ENCODE data around the gene CDH16. TPM values are rescaled to one million over a fixed set of nuclear protein-coding genes. Genes with fewer than 3 reads are reported as not detected.

The CDH16 gene
- total and polyA plus RNA-seq, 2 donors (not counting 1 experiment from before 2014, with no cell fraction given), result not detected

- H3K9ac ChIP-seq (ENCODE audit: insufficient read depth, low read length), result no peak overlapping the region
- H4K20me1 ChIP-seq (ENCODE audit: control insufficient read depth, extremely low read depth, insufficient read depth, low read length), result no peaks in the 10 kb centered on the region
- peaks cover 2% of the 10 kb centered on the region for H3K27me3 ChIP-seq (ENCODE audit: control insufficient read depth, insufficient read depth, low read length)
- H3K4me3 ChIP-seq (replicated peaks in 1 of 4; ENCODE audit: control extremely low read depth in 1 of 4, insufficient read depth in 1 of 4, low read depth in 3 of 4, low read length in 4 of 4), result peak overlapping the region in 2 of 4 experiments; percentile 13 to 67
- TF ChIP-seq CTCF (conservative IDR thresholded peaks at IDR 0.05 in 1 of 2, IDR thresholded peaks at IDR 0.05 in 1 of 2; ENCODE audit: low read depth in 1 of 2, low read length in 2 of 2), result no peak
- no peak for TF ChIP-seq EZH2 (IDR thresholded peaks at IDR 0.05; ENCODE audit: low read length, missing control alignments)
- no peak overlapping the region for H2AFZ ChIP-seq (ENCODE audit: low read length)
- peak overlapping the region; percentile 21 for H3K4me2 ChIP-seq (ENCODE audit: extremely low read depth, insufficient read depth, low read length)
- H3K9me3 ChIP-seq (ENCODE audit: control insufficient read depth, insufficient read depth, low read depth, low read length), result no peaks in the 10 kb centered on the region
- H3K4me1 ChIP-seq (ENCODE audit: control insufficient read depth, extremely low read depth, insufficient read depth, low read length), result peaks cover 32% of the 10 kb centered on the region
- no peaks in the 10 kb centered on the region for H3K79me2 ChIP-seq (ENCODE audit: control insufficient read depth, insufficient read depth, low read length)
- DNase-seq (ENCODE audit: low read depth in 2 of 2), result peak in 1 of 2 donors; percentile 51
- no peak overlapping the region for H3K27ac ChIP-seq (ENCODE audit: insufficient read depth, low read length)
- H3K36me3 ChIP-seq (ENCODE audit: control insufficient read depth, insufficient read depth, low read length), result peaks cover 3% of the 10 kb centered on the region
These were observed 4.6 kb upstream of the CDH16 start for GRCh38 chr16:66923247-66923731.

GRCh38 chr16:66921729-66922450 lies 3.2 kb upstream of the CDH16 start:
- H3K4me1 ChIP-seq (ENCODE audit: control insufficient read depth, extremely low read depth, insufficient read depth, low read length), result peaks cover 19% of the 10 kb centered on the region
- no peak overlapping the region for H3K4me3 ChIP-seq (replicated peaks in 1 of 4; ENCODE audit: control extremely low read depth in 1 of 4, insufficient read depth in 1 of 4, low read depth in 3 of 4, low read length in 4 of 4)
- peaks cover 2% of the 10 kb centered on the region for H3K27me3 ChIP-seq (ENCODE audit: control insufficient read depth, insufficient read depth, low read length)
- DNase-seq (ENCODE audit: low read depth in 2 of 2), result no peak
- H3K79me2 ChIP-seq (ENCODE audit: control insufficient read depth, insufficient read depth, low read length), result no peaks in the 10 kb centered on the region
- no peak overlapping the region for H3K4me2 ChIP-seq (ENCODE audit: extremely low read depth, insufficient read depth, low read length)
- peaks cover 3% of the 10 kb centered on the region for H3K36me3 ChIP-seq (ENCODE audit: control insufficient read depth, insufficient read depth, low read length)
- H3K9ac ChIP-seq (ENCODE audit: insufficient read depth, low read length), result no peak overlapping the region
- H3K27ac ChIP-seq (ENCODE audit: insufficient read depth, low read length), result no peak overlapping the region
- H4K20me1 ChIP-seq (ENCODE audit: control insufficient read depth, extremely low read depth, insufficient read depth, low read length), result no peaks in the 10 kb centered on the region
- H2AFZ ChIP-seq (ENCODE audit: low read length), result no peak overlapping the region
- no peaks in the 10 kb centered on the region for H3K9me3 ChIP-seq (ENCODE audit: control insufficient read depth, insufficient read depth, low read depth, low read length)
- TF ChIP-seq EZH2 (IDR thresholded peaks at IDR 0.05; ENCODE audit: low read length, missing control alignments) (no peak), CTCF (conservative IDR thresholded peaks at IDR 0.05 in 1 of 2, IDR thresholded peaks at IDR 0.05 in 1 of 2; ENCODE audit: low read depth in 1 of 2, low read length in 2 of 2) (no peak)

GRCh38 chr16:66920924-66921680 lies 2.4 kb upstream of the CDH16 start:
- Histone ChIP-seq H3K27ac (ENCODE audit: insufficient read depth, low read length) (no peak overlapping the region), H3K9ac (ENCODE audit: insufficient read depth, low read length) (no peak overlapping the region), H3K79me2 (ENCODE audit: control insufficient read depth, insufficient read depth, low read length) (no peaks in the 10 kb centered on the region), H4K20me1 (ENCODE audit: control insufficient read depth, extremely low read depth, insufficient read depth, low read length) (no peaks in the 10 kb centered on the region), H3K4me1 (ENCODE audit: control insufficient read depth, extremely low read depth, insufficient read depth, low read length) (peaks cover 11% of the 10 kb centered on the region), H3K36me3 (ENCODE audit: control insufficient read depth, insufficient read depth, low read length) (peaks cover 3% of the 10 kb centered on the region), H2AFZ (ENCODE audit: low read length) (no peak overlapping the region), H3K9me3 (ENCODE audit: control insufficient read depth, insufficient read depth, low read depth, low read length) (no peaks in the 10 kb centered on the region), H3K4me2 (ENCODE audit: extremely low read depth, insufficient read depth, low read length) (no peak overlapping the region), H3K4me3 (replicated peaks in 1 of 4; ENCODE audit: control extremely low read depth in 1 of 4, insufficient read depth in 1 of 4, low read depth in 3 of 4, low read length in 4 of 4) (no peak overlapping the region), H3K27me3 (ENCODE audit: control insufficient read depth, insufficient read depth, low read length) (peaks cover 3% of the 10 kb centered on the region)
- TF ChIP-seq CTCF (conservative IDR thresholded peaks at IDR 0.05 in 1 of 2, IDR thresholded peaks at IDR 0.05 in 1 of 2; ENCODE audit: low read depth in 1 of 2, low read length in 2 of 2) (no peak), EZH2 (IDR thresholded peaks at IDR 0.05; ENCODE audit: low read length, missing control alignments) (no peak)
- DNase-seq (ENCODE audit: low read depth in 2 of 2), result no peak

All from fibroblast of lung (primary cell).